SK-N-DZ (cell line): ENCODE results near the gene CXCL8. TPM values are rescaled to one million over a fixed set of nuclear protein-coding genes. Genes with fewer than 3 reads are reported as not detected.
"Not testable (repeated sequence)": the region's sequence is repeated elsewhere in the genome, so short reads cannot be mapped to it uniquely, and the experiment has no call there.

Source experiments
- DNase-seq: peaks from one replicate; pipeline ENCODE4 v3.0.0-alpha.2; 2015; ENCODE audit warnings: low spot score
- polyA plus RNA-seq, 2 experiments: library from polyadenylated mRNA; depleted of rRNA; stranded (reverse); fragments of >200 nt; gene quantifications; 2 replicates each; pipeline ENCODE4 v1.2.3, GENCODE V29; 2014

The CXCL8 gene
- polyA plus RNA-seq (2014; cell fraction: cytosol; rRNA removed): not detected in 2 replicates
- 0.80 TPM in 1 of 2 replicates, not detected in the other for polyA plus RNA-seq (2014; cell fraction: nucleus; rRNA removed)

GRCh38 chr4:73740353-73740778 lies at the start of gene CXCL8:
Gene CXCL8 (plus strand): TSS chr4:73740569. CDS start chr4:73740659, 90 bp downstream.
- DNase-seq: no peak

GRCh38 chr4:73691201-73691600 lies 49.2 kb upstream of the CXCL8 start:
- not testable (repeated sequence) for DNase-seq

GRCh38 chr4:73691759-73692158 lies 48.6 kb upstream of the CXCL8 start:
- no peak for DNase-seq

- no peak for DNase-seq
Measured at GRCh38 chr4:73692254-73692653, 48.1 kb upstream of the CXCL8 start.

- DNase-seq: no peak
Measured at GRCh38 chr4:73692701-73693100, 47.7 kb upstream of the CXCL8 start.

- no peak for DNase-seq
Measured at GRCh38 chr4:73693811-73694210, 46.6 kb upstream of the CXCL8 start.

- DNase-seq: no peak
Measured at GRCh38 chr4:73698217-73698616, 42.2 kb upstream of the CXCL8 start.

GRCh38 chr4:73701116-73701515 lies 39.3 kb upstream of the CXCL8 start:
- no peak for DNase-seq

- no peak for DNase-seq
Measured at GRCh38 chr4:73702796-73703287, 37.5 kb upstream of the CXCL8 start.

- no peak for DNase-seq
Measured at GRCh38 chr4:73703320-73703719, 37.0 kb upstream of the CXCL8 start.

- DNase-seq: no peak
Measured at GRCh38 chr4:73704314-73705055, 35.9 kb upstream of the CXCL8 start.

GRCh38 chr4:73705056-73705432 lies 35.3 kb upstream of the CXCL8 start:
- DNase-seq: no peak

- DNase-seq: no peak
Measured at GRCh38 chr4:73705721-73706120, 34.6 kb upstream of the CXCL8 start.

GRCh38 chr4:73706811-73707210 lies 33.6 kb upstream of the CXCL8 start:
- DNase-seq: no peak

GRCh38 chr4:73707269-73707875 lies 33.0 kb upstream of the CXCL8 start:
- DNase-seq: no peak

GRCh38 chr4:73707918-73708577 lies 32.3 kb upstream of the CXCL8 start:
- DNase-seq: no peak

GRCh38 chr4:73709451-73710033 lies 30.8 kb upstream of the CXCL8 start:
- DNase-seq: no peak

GRCh38 chr4:73710094-73710493 lies 30.3 kb upstream of the CXCL8 start:
- no peak for DNase-seq

GRCh38 chr4:73711989-73712388 lies 28.4 kb upstream of the CXCL8 start:
- DNase-seq: no peak

- no peak for DNase-seq
Measured at GRCh38 chr4:73713650-73714049, 26.7 kb upstream of the CXCL8 start.

GRCh38 chr4:73714647-73715046 lies 25.7 kb upstream of the CXCL8 start:
- DNase-seq: no peak

- DNase-seq: no peak
Measured at GRCh38 chr4:73715659-73716058, 24.7 kb upstream of the CXCL8 start.
